ENCODE results near the gene LAPTM4A.

- no peak for TF ChIP-seq CTCF (optimal IDR thresholded peaks at IDR 0.05 in 1 of 3, IDR thresholded peaks at IDR 0.05 in 1 of 3, conservative IDR thresholded peaks at IDR 0.05 in 1 of 3; ENCODE audit: extremely low read depth in 1 of 3, insufficient read depth in 2 of 3, low read length in 3 of 3)
- TF ChIP-seq EZH2 (IDR thresholded peaks at IDR 0.05; ENCODE audit: low read length), result no peak
These were observed 27.7 kb downstream of the LAPTM4A start for GRCh38 chr2:20023688-20024087.

Data from keratinocyte (primary cell).